ENCODE results near the gene GDPD5.
A peak's percentile ranks its signal among the peaks of the same experiment; 100 is the strongest.

The GDPD5 gene

GRCh38 chr11:75510004-75510722 is 15.6 kb downstream of the GDPD5 start:
- DNase-seq, result no peak

GRCh38 chr11:75509020-75509720 is 16.6 kb downstream of the GDPD5 start:
- DNase-seq, result peak; percentile 77

GRCh38 chr11:75508051-75508561 is 17.6 kb downstream of the GDPD5 start:
- DNase-seq, result peak; percentile 82

GRCh38 chr11:75507571-75507970 is 18.2 kb downstream of the GDPD5 start:
- DNase-seq, result no peak

- DNase-seq, result no peak
Observed at GRCh38 chr11:75506827-75507226, 18.9 kb downstream of the GDPD5 start.

- DNase-seq, result peak; percentile 57
Observed at GRCh38 chr11:75505916-75506692, 19.6 kb downstream of the GDPD5 start.

- no peak for DNase-seq
Observed at GRCh38 chr11:75504501-75504900, 21.2 kb downstream of the GDPD5 start.

GRCh38 chr11:75503531-75504099 is 22.1 kb downstream of the GDPD5 start:
- DNase-seq, result no peak

GRCh38 chr11:75502138-75502537 is 23.6 kb downstream of the GDPD5 start:
- DNase-seq, result no peak

GRCh38 chr11:75500742-75501141 is 25.0 kb downstream of the GDPD5 start:
- no peak for DNase-seq

GRCh38 chr11:75499423-75500190 is 26.1 kb downstream of the GDPD5 start:
- DNase-seq, result no peak

- no peak for DNase-seq
Observed at GRCh38 chr11:75498556-75499255, 27.0 kb downstream of the GDPD5 start.

GRCh38 chr11:75497788-75498409 is 27.8 kb downstream of the GDPD5 start:
- DNase-seq, result no peak

GRCh38 chr11:75496305-75496752 is 29.4 kb downstream of the GDPD5 start:
- no peak for DNase-seq

- DNase-seq, result no peak
Observed at GRCh38 chr11:75495749-75496304, 29.9 kb downstream of the GDPD5 start.

- DNase-seq, result no peak
Observed at GRCh38 chr11:75493626-75494025, 32.1 kb downstream of the GDPD5 start.

- DNase-seq, result no peak
Observed at GRCh38 chr11:75492181-75492820, 33.4 kb downstream of the GDPD5 start.

GRCh38 chr11:75491465-75491864 is 34.3 kb downstream of the GDPD5 start:
- DNase-seq, result no peak

- DNase-seq, result no peak
Observed at GRCh38 chr11:75490221-75491181, 35.2 kb downstream of the GDPD5 start.
